Type B pancreatic cell (in vitro differentiated cells): ENCODE measurements around the gene GMDS. TPM values are rescaled to one million over a fixed set of nuclear protein-coding genes. Genes with fewer than 3 reads are reported as not detected.

Source experiments
- DNase-seq: peaks from one replicate; pipeline ENCODE4 v3.0.0; 2021; ENCODE audit warnings: mixed read lengths; ENCODE audit not compliant: unreplicated experiment; ENCODE audit errors: extremely low spot score
- H3K27ac Mint-ChIP-seq: 2 replicates; pipeline ENCODE4 v1.8.0; 2021; ENCODE audit warnings: mild to moderate bottlenecking, mixed read lengths
- H3K27me3 Mint-ChIP-seq: 2 replicates; pipeline ENCODE4 v1.8.0; 2021; ENCODE audit warnings: mixed read lengths
- H3K36me3 Mint-ChIP-seq: 2 replicates; pipeline ENCODE4 v1.8.0; 2021; ENCODE audit warnings: mixed read lengths
- H3K4me1 Mint-ChIP-seq: one replicate; pipeline ENCODE4 v1.8.0; 2021; ENCODE audit warnings: mixed read lengths; ENCODE audit not compliant: unreplicated experiment
- H3K4me3 Mint-ChIP-seq: 2 replicates; pipeline ENCODE4 v1.8.0; 2021; ENCODE audit warnings: mild to moderate bottlenecking, mixed read lengths
- H3K9me3 Mint-ChIP-seq: 2 replicates; pipeline ENCODE4 v1.8.0; 2021; ENCODE audit warnings: mixed read lengths
- CTCF ChIP-seq: fragments of 200-600 bp; sonication (generic); conservative IDR thresholded peaks from 2 replicates; pipeline ENCODE4 v1.5.0; 2021; ENCODE audit warnings: antibody characterized with exemption, mild to moderate bottlenecking
- total RNA-seq: library from RNA; stranded (reverse); gene quantifications from 2 replicates; pipeline ENCODE4 v1.2.1, GENCODE V29; 2021; ENCODE audit warnings: low replicate concordance

GMDS gene
- total RNA-seq, 1 donor from 2014 or later: 41.3 TPM

DNA sequence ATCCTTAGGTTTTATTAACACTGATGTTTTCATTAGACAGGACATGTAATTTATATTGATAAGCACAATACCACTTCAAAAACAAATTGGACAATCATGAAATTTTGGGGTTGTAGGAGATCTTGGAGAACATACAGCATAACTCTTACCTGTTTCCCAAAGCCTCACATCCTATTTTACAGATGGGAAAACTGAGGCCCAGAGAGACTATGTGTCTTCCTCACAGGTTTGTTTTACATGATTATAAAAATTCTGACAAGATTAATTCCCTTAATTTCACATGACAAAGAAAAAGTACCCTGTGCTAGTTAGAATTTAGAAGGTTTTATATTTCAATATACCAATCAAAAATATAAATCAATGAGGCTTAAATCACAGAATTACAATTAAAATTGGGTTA lies 145.5 kb downstream of the GMDS start:
- Mint-ChIP-seq H3K27me3 (no peaks in the 10 kb centered on the region), H3K9me3 (no peaks in the 10 kb centered on the region), H3K36me3 (no peaks in the 10 kb centered on the region), H3K4me1 (peaks cover 5% of the 10 kb centered on the region), H3K4me3 (no peak overlapping the region), H3K27ac (no peak overlapping the region)
- no peak for TF ChIP-seq CTCF
- no peak for DNase-seq

DNA sequence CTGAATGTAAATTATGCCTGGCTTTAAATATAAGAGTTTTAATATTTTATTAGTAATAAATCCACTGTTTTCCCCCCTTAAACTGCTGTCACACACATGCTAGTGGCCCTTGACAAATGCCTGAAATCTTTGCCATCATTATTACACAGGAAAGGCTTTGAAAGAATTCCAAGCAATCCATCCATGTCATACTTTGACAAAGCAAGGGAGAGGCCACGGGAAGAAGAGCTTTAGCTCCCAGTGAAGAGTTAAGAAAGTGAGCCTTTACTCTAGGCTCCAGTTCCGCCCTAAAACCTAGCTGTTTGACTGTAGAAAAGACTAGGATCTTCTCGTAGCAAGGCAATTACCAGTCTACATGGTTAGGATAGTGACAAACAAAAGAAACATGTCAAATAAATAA lies 147.9 kb downstream of the GMDS start:
- H3K27me3 Mint-ChIP-seq: no peaks in the 10 kb centered on the region
- H3K27ac Mint-ChIP-seq: no peak overlapping the region
- no peak overlapping the region for H3K4me3 Mint-ChIP-seq
- no peaks in the 10 kb centered on the region for H3K36me3 Mint-ChIP-seq
- no peaks in the 10 kb centered on the region for H3K9me3 Mint-ChIP-seq
- no peak for DNase-seq
- TF ChIP-seq CTCF: no peak
- H3K4me1 Mint-ChIP-seq: no peaks in the 10 kb centered on the region

DNA sequence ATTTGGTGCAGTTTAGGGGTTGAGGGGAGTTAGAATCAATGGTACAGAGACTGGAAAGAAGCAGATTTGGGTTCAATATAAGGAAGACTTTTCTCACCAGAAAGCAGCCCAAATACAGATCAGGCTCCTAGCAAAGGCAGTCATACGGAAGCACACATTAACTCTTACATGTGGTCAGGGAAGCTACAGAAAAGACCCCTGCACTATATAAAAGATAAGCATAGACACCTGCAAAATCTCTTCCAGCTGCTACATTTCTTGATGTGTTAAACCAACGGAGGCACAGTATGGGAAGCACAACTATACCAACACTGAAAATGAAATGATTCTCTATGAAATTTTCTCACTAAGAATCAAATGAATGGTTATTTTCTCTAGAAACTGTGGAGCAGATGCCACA lies 150.8 kb downstream of the GMDS start:
- no peak overlapping the region for H3K27ac Mint-ChIP-seq
- no peak for DNase-seq
- no peaks in the 10 kb centered on the region for H3K9me3 Mint-ChIP-seq
- no peak overlapping the region for H3K4me3 Mint-ChIP-seq
- no peaks in the 10 kb centered on the region for H3K4me1 Mint-ChIP-seq
- H3K27me3 Mint-ChIP-seq: no peaks in the 10 kb centered on the region
- H3K36me3 Mint-ChIP-seq: peaks cover 5% of the 10 kb centered on the region
- TF ChIP-seq CTCF: no peak

- TF ChIP-seq CTCF: no peak
- Mint-ChIP-seq H3K4me1 (peaks cover 7% of the 10 kb centered on the region), H3K36me3 (peaks cover 9% of the 10 kb centered on the region), H3K4me3 (no peak overlapping the region), H3K27ac (no peak overlapping the region), H3K27me3 (peaks cover 4% of the 10 kb centered on the region), H3K9me3 (no peaks in the 10 kb centered on the region)
- DNase-seq: no peak
Observed at GRCh38 chr6:2086326-2086965, 159.0 kb downstream of the GMDS start.

DNA sequence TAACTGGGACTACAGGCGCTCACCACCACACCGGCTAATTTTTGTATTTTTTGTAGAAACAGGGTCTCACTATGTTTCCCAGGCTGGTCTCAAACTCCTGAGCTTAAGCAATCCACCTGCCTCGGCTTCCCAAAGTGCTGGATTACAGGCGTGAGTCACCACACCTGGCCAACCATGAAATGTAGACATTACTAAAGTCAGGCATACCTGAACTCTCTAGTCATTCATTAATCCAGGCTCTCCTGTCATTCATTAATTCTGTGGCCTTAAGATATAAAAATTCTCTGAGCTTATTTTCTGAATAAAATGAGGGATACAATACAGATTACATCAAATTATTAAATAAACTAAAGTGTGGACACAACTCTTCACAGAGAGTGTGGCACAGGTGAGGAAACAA lies 159.7 kb downstream of the GMDS start:
- Mint-ChIP-seq H3K36me3 (peaks cover 5% of the 10 kb centered on the region), H3K27ac (no peak overlapping the region), H3K27me3 (peaks cover 4% of the 10 kb centered on the region), H3K9me3 (no peaks in the 10 kb centered on the region), H3K4me1 (peaks cover 9% of the 10 kb centered on the region), H3K4me3 (no peak overlapping the region)
- no peak for TF ChIP-seq CTCF
- no peak for DNase-seq
